Heart left ventricle (tissue), 16 donors: ENCODE data around the gene SEL1L. TPM values are rescaled to one million over a fixed set of nuclear protein-coding genes. Genes with fewer than 3 reads are reported as not detected.

ENCODE experiments used
- ATAC-seq, 4 donors: fragments of 200-7000 bp; cut with Tn5 transposase; one replicate each; pipeline ENCODE4 v1.9.1; 2020 to 2022; ENCODE audit warnings: moderate library complexity in 4 of 4, mild to moderate bottlenecking in 3 of 4, moderate number of reproducible peaks in 1 of 4
- DNase-seq, 5 donors: peaks; one replicate each; pipeline ENCODE4 v3.0.0-alpha.2; 2020
- H3K27ac ChIP-seq, 12 donors: fragments of 200-600 bp; sonication (generic) in 4 of 12; one replicate each; pipeline versions ENCODE4 v1.5.0 to v1.8.0; 2016 to 2022; ENCODE audit warnings: mild to moderate bottlenecking in 2 of 12
- H3K27me3 ChIP-seq, 9 donors: fragments of 200-600 bp; sonication (generic) in 2 of 9; one replicate each; pipeline versions ENCODE4 v1.5.1 to v1.8.0; 2016 to 2022; ENCODE audit warnings: mild to moderate bottlenecking in 3 of 9
- H3K36me3 ChIP-seq, 9 donors: fragments of 200-600 bp; sonication (generic) in 2 of 9; one replicate each; pipeline versions ENCODE4 v1.5.0 to v1.8.0; 2018 to 2022; ENCODE audit warnings: mild to moderate bottlenecking in 2 of 9
- H3K4me1 ChIP-seq, 12 donors: fragments of 200-600 bp; sonication (generic) in 4 of 12; one replicate each; pipeline versions ENCODE4 v1.5.0 to v1.8.0; 2016 to 2022; ENCODE audit warnings: mild to moderate bottlenecking in 3 of 12
- H3K4me3 ChIP-seq, 12 donors: fragments of 200-600 bp; sonication (generic) in 4 of 12; one replicate each; pipeline versions ENCODE4 v1.5.0 to v1.8.0; 2017 to 2022; ENCODE audit warnings: mild to moderate bottlenecking in 9 of 12, moderate library complexity in 4 of 12
- H3K9me3 ChIP-seq, 12 donors: fragments of 200-600 bp; sonication (generic) in 4 of 12; one replicate each; pipeline versions ENCODE4 v1.5.0 to v1.8.0; 2016 to 2022; ENCODE audit warnings: mild to moderate bottlenecking in 1 of 12
- POLR2A ChIP-seq, 2 donors: fragments of 450-650 bp; IDR thresholded peaks; one replicate each; pipeline ENCODE4 v1.6.1; 2017; ENCODE audit warnings: antibody characterized with exemption in 2 of 2, mild to moderate bottlenecking in 2 of 2, moderate library complexity in 2 of 2
- WGBS, 4 donors: extraction: QIAGEN DNeasy Blood & Tissue Kit in 2 of 4; methylation state at CpG; one replicate each; pipeline versions ENCODE4 v1.1.5 to v1.1.7; 2013 to 2018; 5-methylcytosine and 5-hydroxymethylcytosine counted together
- intact Hi-C, 10 donors: fragments of 100-400 bp; cut with DNase I; formaldehyde crosslinking; loops; one replicate each; pipeline versions ENCODE4 v1.11.1 to v1.14.2; 2022
- polyA plus RNA-seq, 2 donors: library from polyadenylated mRNA; stranded (reverse); fragments of 200-250 nt; gene quantifications; one replicate each; pipeline ENCODE4 v1.2.3, GENCODE V29; 2013
- total RNA-seq, 9 donors: library from RNA; depleted of rRNA in 2 of 9; stranded (reverse); fragments of >200 nt in 2 of 9; fragmentation: NEBNext Ultra II Directional in 3 of 9; extraction: Animal tissue kit (Norgen Biotek cat#: 25700) in 3 of 9; gene quantifications; one replicate each; pipeline versions ENCODE4 v1.1.0 to v1.2.4, GENCODE V29; 2016 to 2023
- TF ChIP-seq, protein P1 (sequence below), 12 donors: fragments of 200-600 bp; sonication (generic) in 4 of 12; IDR thresholded peaks; one replicate each; pipeline versions ENCODE4 v1.5.0 to v1.8.0; 2018 to 2022; ENCODE audit warnings: antibody characterized with exemption in 12 of 12, mild to moderate bottlenecking in 5 of 12
- donor health status: ischemic (EF 13 %, LVEDD 7.1; RV severe dilation, severe dysfunction).
- donor health status: healthy with polysubstance abuse.
- donor health status: DM: no; HTN: yes; CAD: no.
- donor health status: DM: no; HTN: no; CAD: no.
- donor health status: ischemic (EF 25% LVEDD 6.9; RV normal size, moderate dysfunction).
- donor health status: ischemic (EF 25% LVEDD 5.7; RV mildly dilated, moderate dysfunction).
- donor health status: healthy.
- donor health status: DM: yes; HTN: yes; CAD: no.
- donor health status: ischemic (EF 35%, LVEDD 5.7; RV mildly dilated, moderate dysfunction).
- donor health status: nonischemic (EF 11% LVEDD 7.7; RV severe dilation, severe dysfunction).
- donor health status: DM: yes; HTN: yes; CAD: no.
- donor health status: PGD.
- donor health status: ischemic (EF 29% LVEDD 5.4; RV normal size, mild dysfunction).
- donor health status: nonischemic (EF 23%, LVEDD 6.1; RV moderate dilation, normal function).

SEL1L gene
- total and polyA plus RNA-seq, 11 donors, result 9.4 to 86.5 (median 57.1) TPM

DNA sequence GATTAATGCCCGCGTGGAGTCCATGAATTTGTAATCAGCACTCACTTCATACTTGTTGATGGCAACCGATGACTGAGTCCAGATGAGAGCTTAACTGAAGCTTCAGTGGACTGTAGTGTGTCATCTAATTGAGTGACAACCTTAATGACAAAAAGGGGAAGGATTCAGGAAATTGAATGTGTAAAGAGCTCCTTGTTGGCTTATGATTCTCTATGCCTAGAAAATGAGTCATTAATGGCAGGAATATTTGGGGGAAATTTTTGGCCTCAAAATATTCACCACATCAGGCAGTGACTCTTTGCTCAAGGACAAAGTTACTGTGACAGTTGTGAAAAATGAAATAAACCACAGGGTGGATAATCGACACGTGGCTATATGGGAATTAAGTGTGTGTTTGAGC lies 78.3 kb downstream of the SEL1L start:
- Histone ChIP-seq H3K9me3 (no peaks in the 10 kb centered on the region), H3K27me3 (peaks cover 0 to 6% (median 0%) of the 10 kb centered on the region in 9 donors), H3K4me3 (no peak overlapping the region), H3K4me1 (peaks cover 0 to 12% (median 0%) of the 10 kb centered on the region in 12 donors), H3K36me3 (no peaks in the 10 kb centered on the region), H3K27ac (no peak overlapping the region)
- 44 to 53% (median 48%) methylated on average over 5 of the region's 5 CpGs for WGBS, 4 donors
- no peak for TF ChIP-seq POLR2A (IDR thresholded peaks at IDR 0.05)
- TF ChIP-seq, protein P1, sequence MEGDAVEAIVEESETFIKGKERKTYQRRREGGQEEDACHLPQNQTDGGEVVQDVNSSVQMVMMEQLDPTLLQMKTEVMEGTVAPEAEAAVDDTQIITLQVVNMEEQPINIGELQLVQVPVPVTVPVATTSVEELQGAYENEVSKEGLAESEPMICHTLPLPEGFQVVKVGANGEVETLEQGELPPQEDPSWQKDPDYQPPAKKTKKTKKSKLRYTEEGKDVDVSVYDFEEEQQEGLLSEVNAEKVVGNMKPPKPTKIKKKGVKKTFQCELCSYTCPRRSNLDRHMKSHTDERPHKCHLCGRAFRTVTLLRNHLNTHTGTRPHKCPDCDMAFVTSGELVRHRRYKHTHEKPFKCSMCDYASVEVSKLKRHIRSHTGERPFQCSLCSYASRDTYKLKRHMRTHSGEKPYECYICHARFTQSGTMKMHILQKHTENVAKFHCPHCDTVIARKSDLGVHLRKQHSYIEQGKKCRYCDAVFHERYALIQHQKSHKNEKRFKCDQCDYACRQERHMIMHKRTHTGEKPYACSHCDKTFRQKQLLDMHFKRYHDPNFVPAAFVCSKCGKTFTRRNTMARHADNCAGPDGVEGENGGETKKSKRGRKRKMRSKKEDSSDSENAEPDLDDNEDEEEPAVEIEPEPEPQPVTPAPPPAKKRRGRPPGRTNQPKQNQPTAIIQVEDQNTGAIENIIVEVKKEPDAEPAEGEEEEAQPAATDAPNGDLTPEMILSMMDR (IDR thresholded peaks at IDR 0.05), result no peak
- no peak for ATAC-seq
- intact Hi-C loops, result loop anchor here in 5 of 10 donors (2.0 to 10.0 kb wide), 4 partner anchors 187 to 501 kb away; partner anchors contain the start of gene TSHR (in 2 of the 5)
- no peak for DNase-seq

DNA sequence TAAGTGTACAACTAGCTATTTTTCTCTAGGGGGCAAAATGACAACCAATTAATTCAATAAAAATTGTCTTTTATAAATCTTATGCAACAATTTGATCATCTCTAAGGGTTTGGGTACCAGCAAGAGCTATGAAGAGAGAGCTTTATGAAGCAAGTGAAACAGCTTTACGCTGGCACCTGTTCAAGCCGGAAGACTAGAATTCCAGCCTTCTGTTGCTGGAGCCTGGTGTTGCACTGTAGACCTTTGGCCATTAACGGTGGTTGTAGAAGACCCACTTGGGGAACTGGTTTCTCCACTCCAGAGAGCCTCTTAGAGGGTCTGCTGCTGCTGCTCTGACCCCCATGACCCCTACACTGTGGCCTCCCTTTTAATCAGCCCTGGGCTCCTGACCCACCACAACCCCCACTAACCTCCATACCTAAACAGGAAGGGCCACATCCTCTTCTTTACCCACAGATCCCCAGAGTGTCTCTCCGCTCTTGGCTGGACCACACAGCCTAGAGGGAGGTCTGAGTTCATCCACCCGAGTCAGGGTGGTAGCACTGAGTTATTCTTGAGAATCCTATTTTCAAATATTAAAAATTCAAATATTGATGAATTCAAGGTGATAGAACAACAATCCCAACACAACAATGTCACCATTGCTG lies 79.0 kb downstream of the SEL1L start:
- ATAC-seq, result no peak
- DNase-seq, result no peak
- Histone ChIP-seq H3K4me1 (peaks cover 0 to 19% (median under 1%) of the 10 kb centered on the region in 12 donors), H3K9me3 (no peaks in the 10 kb centered on the region), H3K36me3 (no peaks in the 10 kb centered on the region), H3K27ac (no peak overlapping the region), H3K27me3 (peaks cover 0 to 10% (median 0%) of the 10 kb centered on the region in 9 donors), H3K4me3 (no peak overlapping the region)
- intact Hi-C loops, result loop anchor here in 5 of 10 donors (2.0 to 10.0 kb wide), 4 partner anchors 186 to 500 kb away; partner anchors contain the start of gene TSHR (in 2 of the 5)
- 79 to 85% (median 82%) methylated on average over 5 of the region's 5 CpGs for WGBS, 4 donors
- no peak for TF ChIP-seq POLR2A (IDR thresholded peaks at IDR 0.05)
- TF ChIP-seq, protein P1 (IDR thresholded peaks at IDR 0.05), result no peak

DNA sequence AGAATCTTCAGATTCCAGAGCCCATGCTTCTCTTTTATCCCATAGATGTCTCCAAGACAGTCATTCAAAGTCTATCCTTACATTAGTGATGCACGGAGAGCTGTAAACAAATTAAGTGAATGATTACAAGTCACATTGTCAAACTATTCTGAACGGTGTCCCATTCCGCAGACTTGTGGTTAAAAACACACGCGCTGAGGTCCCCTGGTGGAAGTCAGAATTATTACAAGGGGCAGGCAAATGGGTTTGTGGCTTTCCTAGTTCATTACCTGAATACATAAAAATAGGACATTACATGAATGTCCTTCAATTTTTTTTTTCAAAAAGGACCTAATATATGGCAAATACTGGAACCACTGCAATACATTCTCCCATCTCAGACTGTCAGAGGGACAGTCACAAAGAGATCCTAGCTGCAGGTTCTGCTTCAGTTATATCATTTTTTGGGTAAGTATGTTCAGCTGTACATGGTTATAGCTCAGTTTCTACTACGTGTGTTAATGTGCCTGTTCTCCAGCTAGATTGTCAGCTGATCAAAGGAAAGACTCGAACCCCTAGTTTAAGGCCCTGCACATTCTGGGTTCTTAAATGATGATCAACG lies 80.4 kb downstream of the SEL1L start:
- peak in 1 of 4 donors; percentile 30 for ATAC-seq
- H3K9me3 ChIP-seq, result no peaks in the 10 kb centered on the region
- H3K4me1 ChIP-seq, result peaks cover 0 to 34% (median 6%) of the 10 kb centered on the region in 12 donors
- no peak for TF ChIP-seq POLR2A (IDR thresholded peaks at IDR 0.05)
- TF ChIP-seq, protein P1 (IDR thresholded peaks at IDR 0.05), result peak; percentile 72 to 87 (median 80)
- DNase-seq, result peak in 3 of 5 donors; percentile 33 to 49 (median 37)
- H3K36me3 ChIP-seq, result no peaks in the 10 kb centered on the region
- H3K4me3 ChIP-seq, result peak overlapping the region in 1 of 12 donors; percentile 34
- H3K27me3 ChIP-seq, result peaks cover 0 to 18% (median 0%) of the 10 kb centered on the region in 9 donors
- WGBS, 4 donors, result 20 to 21% (median 21%) methylated on average over 8 of the region's 8 CpGs
- intact Hi-C loops, result loop anchor here in 7 of 10 donors (1.0 to 10.0 kb wide), 5 partner anchors 178 to 498 kb away; partner anchors contain the start of gene TSHR (in 2 of the 7)
- peak overlapping the region in 2 of 12 donors; percentile 3 to 25 for H3K27ac ChIP-seq
